Kidney (tissue), 14 donors: Measurements from ENCODE around the gene TMPRSS15. TPM values are rescaled to one million over a fixed set of nuclear protein-coding genes. Genes with fewer than 3 reads are reported as not detected.

Experiments used
- DNase-seq, 5 donors: peaks; one replicate each; pipeline ENCODE4 v3.0.0-alpha.2; 2013 to 2020
- FAIRE-seq: peaks from 2 replicates; lab custom pipeline; 2012; peaks lifted over from hg19 to GRCh38; lab: Jason Lieb, UNC
- H3K27ac ChIP-seq, 2 donors: one replicate each; pipeline ENCODE4 v1.7.0; 2013; ENCODE audit warnings: low read depth in 2 of 2, low read length in 2 of 2, inconsistent platforms in 1 of 2
- H3K27me3 ChIP-seq: one replicate; pipeline ENCODE4 v1.7.1; 2013; ENCODE audit warnings: low read length, inconsistent platforms; ENCODE audit not compliant: control insufficient read depth, insufficient read depth
- H3K36me3 ChIP-seq, 3 donors: one replicate each; pipeline versions ENCODE4 v1.7.0 to v1.7.1; 2013; ENCODE audit warnings: low read length in 3 of 3, control low read depth in 1 of 3, inconsistent platforms in 1 of 3; ENCODE audit not compliant: insufficient read depth in 3 of 3, control insufficient read depth in 2 of 3
- H3K4me1 ChIP-seq, 3 donors: one replicate each; pipeline versions ENCODE4 v1.7.0 to v1.7.1; 2013; ENCODE audit warnings: low read length in 3 of 3, inconsistent platforms in 1 of 3, low read depth in 1 of 3; ENCODE audit not compliant: control insufficient read depth in 2 of 3, insufficient read depth in 2 of 3
- H3K4me3 ChIP-seq, 3 donors: one replicate each; pipeline versions ENCODE4 v1.7.0 to v1.8.1; 2013; ENCODE audit warnings: low read length in 3 of 3, control low read depth in 1 of 3, inconsistent platforms in 1 of 3
- H3K9ac ChIP-seq, 3 donors: one replicate each; pipeline versions ENCODE4 v1.7.0 to v1.7.1; 2013; ENCODE audit warnings: low read length in 3 of 3, control low read depth in 1 of 3, inconsistent platforms in 1 of 3
- H3K9me3 ChIP-seq, 3 donors: one replicate each; pipeline versions ENCODE4 v1.7.0 to v1.7.1; 2013; ENCODE audit warnings: low read length in 3 of 3, control low read depth in 1 of 3, inconsistent platforms in 1 of 3; ENCODE audit not compliant: control insufficient read depth in 2 of 3, insufficient read depth in 1 of 3
- CTCF ChIP-seq: IDR thresholded peaks from 3 replicates; pipeline ENCODE4 v1.5.1; 2012; ENCODE audit warnings: mild to moderate bottlenecking, moderate library complexity, borderline replicate concordance; ENCODE audit not compliant: insufficient read depth; ENCODE audit errors: extremely low read depth
- intact Hi-C: fragments of 100-400 bp; cut with DNase I; formaldehyde crosslinking; loops from one replicate; pipeline ENCODE4 v1.11.1; 2022
- polyA plus RNA-seq: library from polyadenylated mRNA; stranded (reverse); fragments of 350-450 nt; fragmentation: Illumina TruSeq; extraction: RNeasy Lipid Tissue Mini Kit (QIAGEN cat#74804); gene quantifications from one replicate; pipeline ENCODE4 v1.2.3, GENCODE V29; 2014; ENCODE audit warnings: low read depth, low replicate concordance; ENCODE audit not compliant: insufficient read depth
- total RNA-seq: library from RNA; stranded (reverse); fragmentation: NEBNext Ultra II Directional; extraction: Animal tissue kit (Norgen Biotek cat#: 25700); gene quantifications from one replicate; pipeline ENCODE4 v1.2.1, GENCODE V29; 2021
- donor health status: control.
- donor health status: control.
- donor health status: control.
- donor health status: control.
- donor health status: control.
- donor health status: DM: yes; HTN: yes; CAD: no.
- donor health status: Normal renal cell carcinoma (clear cell type).

TMPRSS15 gene
- total and polyA plus RNA-seq, 2 donors from 2014 or later, result 0.09 TPM; not detected in 1

GRCh38 chr21:18334066-18334465 lies 69.5 kb downstream of the TMPRSS15 start:
- H3K36me3 ChIP-seq, result no peaks in the 10 kb centered on the region
- H3K4me1 ChIP-seq, result no peaks in the 10 kb centered on the region
- no peak for TF ChIP-seq CTCF
- no peak overlapping the region for H3K4me3 ChIP-seq
- no peak for DNase-seq
- no peak for FAIRE-seq
- no peak overlapping the region for H3K27ac ChIP-seq
- H3K27me3 ChIP-seq, result no peaks in the 10 kb centered on the region
- no peaks in the 10 kb centered on the region for H3K9me3 ChIP-seq
- no peak overlapping the region for H3K9ac ChIP-seq
- intact Hi-C loops, result no loop called here

- TF ChIP-seq CTCF, result no peak
- Histone ChIP-seq H3K9ac (no peak overlapping the region), H3K36me3 (no peaks in the 10 kb centered on the region), H3K4me1 (no peaks in the 10 kb centered on the region), H3K9me3 (no peaks in the 10 kb centered on the region), H3K27ac (no peak overlapping the region), H3K27me3 (no peaks in the 10 kb centered on the region), H3K4me3 (no peak overlapping the region)
- no peak for DNase-seq
- intact Hi-C loops, result no loop called here
- FAIRE-seq, result no peak
Observed at GRCh38 chr21:18318156-18318555, 85.4 kb downstream of the TMPRSS15 start.

GRCh38 chr21:18298228-18298627 lies 105.4 kb downstream of the TMPRSS15 start:
- no peak for TF ChIP-seq CTCF

GRCh38 chr21:18294100-18294499 lies 109.5 kb downstream of the TMPRSS15 start:
- intact Hi-C loops, result no loop called here

More at GRCh38 chr21:18298228-18298627, 105.4 kb downstream of the TMPRSS15 start:
- Histone ChIP-seq H3K36me3 (no peaks in the 10 kb centered on the region), H3K27me3 (no peaks in the 10 kb centered on the region), H3K4me3 (no peak overlapping the region), H3K9ac (no peak overlapping the region), H3K9me3 (no peaks in the 10 kb centered on the region), H3K27ac (no peak overlapping the region), H3K4me1 (no peaks in the 10 kb centered on the region)
- intact Hi-C loops, result no loop called here
- no peak for DNase-seq
- FAIRE-seq, result no peak

More at GRCh38 chr21:18294100-18294499, 109.5 kb downstream of the TMPRSS15 start:
- Histone ChIP-seq H3K27ac (no peak overlapping the region), H3K36me3 (no peaks in the 10 kb centered on the region), H3K27me3 (no peaks in the 10 kb centered on the region), H3K9ac (no peak overlapping the region), H3K9me3 (no peaks in the 10 kb centered on the region), H3K4me1 (no peaks in the 10 kb centered on the region), H3K4me3 (no peak overlapping the region)
- FAIRE-seq (no peak), DNase-seq (no peak)
- TF ChIP-seq CTCF, result no peak
